ENCODE results near the gene ANKMY2.

The ANKMY2 gene

GRCh38 chr7:16564909-16565426 is 80.6 kb downstream of the ANKMY2 start:
- DNase-seq: peak; percentile 46

GRCh38 chr7:16564023-16564380 is 81.6 kb downstream of the ANKMY2 start:
- DNase-seq: no peak

DNA sequence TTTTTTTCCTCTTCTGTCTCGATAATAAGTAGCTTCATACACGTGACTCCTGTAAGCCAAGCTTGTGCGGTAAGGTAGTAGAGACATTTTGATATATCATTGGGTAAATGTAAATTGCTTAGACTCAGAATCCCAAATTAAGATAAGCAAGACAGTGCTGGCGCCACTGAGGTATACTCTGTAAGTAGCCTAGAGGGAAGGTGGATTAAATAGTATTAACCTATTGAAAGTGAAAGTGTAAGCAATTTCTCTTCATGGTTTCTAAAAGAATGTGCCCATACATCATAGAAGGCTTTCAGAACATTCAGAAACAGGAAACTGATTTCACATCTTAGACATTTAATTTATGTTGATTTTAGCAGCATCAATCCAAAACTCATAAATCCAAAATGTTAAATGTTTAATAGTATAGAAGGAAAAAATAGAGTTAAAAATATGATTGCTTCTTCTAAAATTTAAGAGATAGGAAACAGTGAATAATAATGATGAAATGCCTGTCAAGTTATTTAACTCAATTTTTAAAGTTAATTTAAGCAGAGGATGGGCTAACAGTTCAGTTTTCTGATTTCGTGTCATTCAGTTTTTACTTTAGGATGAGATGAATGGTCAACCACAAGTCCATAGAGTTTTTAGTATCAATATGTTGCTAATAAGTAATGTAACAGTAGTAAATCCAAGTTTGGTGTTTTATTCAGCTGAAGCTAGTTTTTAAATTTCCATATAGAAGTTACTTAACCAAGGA is 82.1 kb downstream of the ANKMY2 start:
- no peak for DNase-seq

GRCh38 chr7:16562456-16563220 is 82.9 kb downstream of the ANKMY2 start:
- no peak for DNase-seq

DNA sequence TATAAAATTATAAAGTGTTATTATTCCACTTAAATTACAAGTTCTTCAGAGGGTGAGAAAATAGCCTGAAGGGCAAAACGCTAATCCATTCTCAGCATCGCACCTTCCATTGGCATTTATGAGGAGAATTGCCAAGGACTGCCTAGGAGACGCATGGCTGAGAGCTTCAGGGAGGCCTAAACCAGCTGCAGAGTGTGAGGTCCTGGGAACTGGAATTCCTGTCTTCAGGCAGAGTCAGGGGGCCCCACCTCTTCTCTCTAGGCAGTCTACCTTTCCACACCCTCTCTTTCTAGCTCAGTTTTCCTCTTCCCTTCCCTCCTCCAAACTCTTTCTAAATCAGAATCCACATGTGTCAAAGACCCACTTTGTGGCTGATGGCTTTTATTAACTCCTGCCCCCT is 83.6 kb downstream of the ANKMY2 start:
- no peak for DNase-seq

- DNase-seq: no peak
Measured at GRCh38 chr7:16559497-16560179, 85.9 kb downstream of the ANKMY2 start.

DNA sequence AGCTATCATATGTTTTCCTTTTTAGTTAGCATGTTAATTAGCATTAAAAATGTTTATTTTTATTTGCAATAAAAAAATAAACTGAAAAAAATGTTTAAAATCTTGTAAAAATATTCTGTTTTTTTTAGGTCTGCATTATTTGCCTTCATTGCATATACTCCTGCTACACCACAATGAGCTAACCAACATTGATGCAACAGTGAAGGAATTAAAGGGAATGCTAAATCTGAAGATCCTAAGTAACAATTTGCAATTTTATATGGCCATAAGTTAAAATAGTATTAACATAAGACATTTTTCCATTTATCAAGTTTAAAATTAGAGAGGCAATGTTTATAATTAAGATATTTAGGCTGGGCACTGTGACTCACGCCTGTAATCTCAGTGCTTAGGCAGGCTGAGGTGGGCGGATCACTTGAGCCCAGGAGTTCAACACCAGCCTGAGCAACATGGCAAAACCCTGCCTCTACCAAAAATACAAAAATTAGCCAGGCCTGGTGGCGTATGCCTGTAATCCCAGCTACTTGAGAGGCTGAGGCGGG is 86.7 kb downstream of the ANKMY2 start:
- no peak for DNase-seq

DNA sequence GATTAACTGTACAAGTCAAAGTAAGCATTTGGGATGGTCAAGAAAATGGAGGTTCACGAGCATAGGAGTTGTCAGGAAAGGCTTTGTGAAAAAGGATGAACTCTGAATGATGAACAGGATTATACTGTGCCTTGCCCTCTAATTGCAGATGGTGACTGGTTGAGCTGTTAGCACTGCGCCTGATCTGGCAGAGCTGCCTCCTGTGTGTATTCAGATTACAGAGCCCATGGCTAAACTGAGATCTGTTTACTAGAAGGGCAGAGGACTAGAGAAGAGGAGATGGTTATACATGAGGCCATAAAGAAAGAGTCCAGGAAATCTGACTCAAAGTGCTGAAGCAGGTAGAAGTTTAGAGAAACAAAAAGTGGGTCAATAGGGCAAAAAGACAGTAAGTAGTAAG is 89.2 kb downstream of the ANKMY2 start:
- DNase-seq: no peak

GRCh38 chr7:16554518-16555236 is 90.9 kb downstream of the ANKMY2 start:
- DNase-seq: no peak

GRCh38 chr7:16550671-16551070 is 94.9 kb downstream of the ANKMY2 start:
- DNase-seq: no peak
